Fibroblast of villous mesenchyme (primary cell): Measurements from ENCODE around the gene SECISBP2. TPM values are rescaled to one million over a fixed set of nuclear protein-coding genes. Genes with fewer than 3 reads are reported as not detected.
A peak's percentile ranks its signal among the peaks of the same experiment; 100 is the strongest.

ENCODE experiments used
- DNase-seq: peaks from one replicate; pipeline ENCODE4 v3.0.0-alpha.2; 2010; ENCODE audit warnings: low read depth
- H3K4me3 ChIP-seq: 2 replicates; pipeline ENCODE4 v1.5.1; 2011; ENCODE audit warnings: low read depth, mild to moderate bottlenecking, low read length
- CTCF ChIP-seq: IDR thresholded peaks from 2 replicates; pipeline ENCODE4 v1.5.1; 2012; ENCODE audit warnings: low read depth, mild to moderate bottlenecking, low read length; ENCODE audit not compliant: insufficient read depth
- total RNA-seq: library from RNA; depleted of rRNA; stranded (reverse); fragments of >200 nt; gene quantifications from 2 replicates; pipeline ENCODE4 v1.2.3, GENCODE V29; 2012

The SECISBP2 gene
- total RNA-seq, 1 donor, result 23.3 TPM

- TF ChIP-seq CTCF, result no peak
- DNase-seq, result no peak
- no peak overlapping the region for H3K4me3 ChIP-seq
Measured at GRCh38 chr9:89317282-89317681, 1.0 kb upstream of the SECISBP2 start.

GRCh38 chr9:89319015-89319905, 960 bp downstream of the SECISBP2 start:
- TF ChIP-seq CTCF, result no peak
- peak overlapping the region; percentile 70 for H3K4me3 ChIP-seq
- DNase-seq, result peak; percentile 53

DNA sequence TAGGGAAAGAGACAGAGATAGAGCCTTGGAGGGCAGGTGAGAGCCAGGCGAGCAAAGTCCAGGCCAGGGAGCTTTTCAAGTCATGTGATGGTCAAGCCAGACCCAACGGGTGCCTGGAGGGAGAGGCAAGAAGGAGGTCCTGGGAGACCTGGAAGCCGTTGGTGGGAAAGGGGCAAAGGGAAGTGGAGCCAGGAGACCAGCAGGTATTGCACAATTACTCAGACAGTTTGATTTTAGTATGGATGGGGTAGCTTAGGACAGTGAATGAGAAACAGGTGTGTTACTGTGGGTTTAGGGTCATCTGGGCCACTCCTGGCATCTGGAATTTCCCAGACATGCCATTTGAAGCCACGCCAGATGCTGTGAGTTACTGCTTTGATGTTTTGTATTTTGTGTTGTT, 5.1 kb downstream of the SECISBP2 start:
- DNase-seq, result peak; percentile 20
- H3K4me3 ChIP-seq, result no peak overlapping the region
- TF ChIP-seq CTCF, result no peak

DNA sequence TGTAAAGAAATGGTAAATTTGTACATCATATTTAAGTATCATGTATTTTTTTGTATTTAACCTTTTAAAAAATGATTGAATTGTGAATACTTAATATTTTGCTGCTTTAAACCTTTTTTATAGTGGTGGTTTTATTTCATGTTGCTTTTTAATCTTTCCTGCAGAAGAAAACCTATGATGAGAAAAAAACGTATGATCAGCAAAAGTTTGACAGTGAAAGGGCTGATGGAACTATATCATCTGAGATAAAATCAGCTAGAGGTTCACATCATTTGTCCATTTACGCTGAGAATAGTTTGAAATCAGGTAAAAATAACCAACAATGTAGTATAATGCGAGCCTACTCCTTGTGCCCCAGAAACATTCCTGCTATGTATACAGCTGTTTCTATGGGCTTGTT, 7.4 kb downstream of the SECISBP2 start:
- TF ChIP-seq CTCF, result no peak
- H3K4me3 ChIP-seq, result no peak overlapping the region
- DNase-seq, result no peak

GRCh38 chr9:89328064-89328463, 9.8 kb downstream of the SECISBP2 start:
- TF ChIP-seq CTCF, result no peak
- H3K4me3 ChIP-seq, result no peak overlapping the region
- no peak for DNase-seq

DNA sequence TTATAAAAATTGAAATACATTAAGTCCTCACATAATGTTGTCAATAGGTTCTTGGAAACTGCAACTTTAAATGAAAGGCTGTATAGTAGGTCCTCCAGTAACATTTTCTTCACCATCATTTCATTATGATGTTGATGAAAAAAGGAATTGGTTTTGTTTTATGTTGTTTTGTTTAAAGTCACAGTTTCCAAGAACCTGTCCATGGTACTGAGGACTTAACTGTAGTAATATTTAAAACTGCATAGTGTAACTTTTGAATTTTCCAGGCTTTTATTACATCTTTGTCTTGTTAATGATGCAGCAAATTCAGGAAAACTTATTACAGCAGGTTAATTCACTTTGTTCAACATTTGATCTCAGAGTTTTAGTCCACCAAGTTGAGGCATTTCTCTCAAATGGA, 11.6 kb downstream of the SECISBP2 start:
- no peak for DNase-seq
- H3K4me3 ChIP-seq, result no peak overlapping the region
- TF ChIP-seq CTCF, result no peak

- no peak for DNase-seq
- no peak overlapping the region for H3K4me3 ChIP-seq
- no peak for TF ChIP-seq CTCF
Measured at GRCh38 chr9:89330513-89330912, 12.2 kb downstream of the SECISBP2 start.
